Muscle of back (tissue), 11 donors: ENCODE results near the gene TRPC5OS. TPM values are rescaled to one million over a fixed set of nuclear protein-coding genes. Genes with fewer than 3 reads are reported as not detected.

Experiments used
- DNase-seq, 3 donors: peaks; one replicate each; pipeline versions ENCODE4 v3.0.0 to v3.0.0-alpha.2; 2013
- polyA plus RNA-seq, 10 donors: library from polyadenylated mRNA; unstranded; fragments of 120-200 nt; gene quantifications; one replicate each; pipeline ENCODE4 v1.2.1, GENCODE V29; 2013; ENCODE audit not compliant: insufficient read length in 10 of 10

Gene TRPC5OS
- polyA plus RNA-seq, 10 donors, result 0.16 to 0.30 (median 0.20) TPM

GRCh38 chrX:111892375-111892774 lies 16.4 kb downstream of the TRPC5OS start:
- no peak for DNase-seq

- no peak for DNase-seq
Measured at GRCh38 chrX:111896148-111896547, 20.2 kb downstream of the TRPC5OS start.

GRCh38 chrX:111914398-111915090 lies 38.6 kb downstream of the TRPC5OS start:
- no peak for DNase-seq

GRCh38 chrX:111917591-111917990 lies 41.6 kb downstream of the TRPC5OS start:
- DNase-seq, result no peak

GRCh38 chrX:111928456-111928855 lies 52.5 kb downstream of the TRPC5OS start:
- no peak for DNase-seq

Other genes with a start within 250 kb of the TRPC5OS start
- 10 to 100 TPM; 24.2 to 54.4 (median 35.5) TPM for gene ALG13, start 195.0 kb upstream of the TRPC5OS start, polyA plus RNA-seq
- under 1 TPM in 2 of 10 donors, not detected in 8; 0.03 to 0.04 TPM for gene TRPC5, start 206.6 kb downstream of the TRPC5OS start, polyA plus RNA-seq
- not detected for gene RTL4, start 206.8 kb downstream of the TRPC5OS start, polyA plus RNA-seq